GM12878 (cell line): ENCODE data around the gene NAGA. TPM values are rescaled to one million over a fixed set of nuclear protein-coding genes. Genes with fewer than 3 reads are reported as not detected.

Experiments used
- ATAC-seq: fragments of 200-7000 bp; cut with Tn5 transposase; 3 replicates; pipeline ENCODE4 v1.9.1; 2020; ENCODE audit warnings: mild to moderate bottlenecking, moderate library complexity
- BruUV-seq: library from RNA; stranded (reverse); fragments of 400-500 nt; replicated peaks from 2 replicates; lab custom pipeline; 2021; lab: Mats Ljungman, UMichigan
- CTCF ChIA-PET: fragments of 300-600 bp; sonication (Branson Sonifier 250); formaldehyde crosslinking; extraction: SDS; loops from one replicate; lab custom pipeline; 2021; ENCODE audit warnings: inconsistent platforms; lab: Yijun Ruan, JAX
- POLR2A ChIA-PET: fragments of 350-600 bp; formaldehyde crosslinking; extraction: SDS; loops from one replicate; lab custom pipeline; 2021; ENCODE audit warnings: inconsistent platforms; lab: Charles Lee
- RAD21 ChIA-PET: fragments of 300-600 bp; sonication (Branson Sonifier 250); formaldehyde crosslinking; loops from one replicate; lab custom pipeline; 2023; ENCODE audit warnings: antibody characterized with exemption; ENCODE audit not compliant: unreplicated experiment; lab: Charles Lee
- SMC1A ChIA-PET: fragments of 300-600 bp; sonication (Branson Sonifier 250); formaldehyde crosslinking; loops from one replicate; lab custom pipeline; 2023; ENCODE audit not compliant: unreplicated experiment, uncharacterized antibody; lab: Charles Lee
- DNase-seq: peaks from one replicate; pipeline ENCODE4 v3.0.0-alpha.2; 2011; ENCODE audit warnings: low read depth, low spot score
- FAIRE-seq: peaks from 3 replicates; lab custom pipeline; 2011; peaks lifted over from hg19 to GRCh38; lab: Jason Lieb, UNC
- H2AFZ ChIP-seq: 2 replicates; pipeline ENCODE4 v1.6.0; 2011; ENCODE audit warnings: low read depth, low read length, control low read depth; ENCODE audit not compliant: control insufficient read depth
- H3K27ac ChIP-seq: 2 replicates; pipeline ENCODE4 v1.5.1; 2011; ENCODE audit warnings: control low read depth; ENCODE audit not compliant: control insufficient read depth, insufficient read depth
- H3K27me3 ChIP-seq, 2 experiments: replicated peaks in 1 of 2; 2 replicates each; pipeline versions ENCODE4 v1.6.0 to v1.6.1; 2011; ENCODE audit warnings: low read length in 1 of 2; ENCODE audit not compliant: control insufficient read depth in 2 of 2, insufficient read depth in 2 of 2
- H3K36me3 ChIP-seq, 2 experiments: 2 replicates each; pipeline ENCODE4 v1.5.1; 2011; ENCODE audit warnings: low read length in 1 of 2; ENCODE audit not compliant: control insufficient read depth in 2 of 2, insufficient read depth in 2 of 2
- H3K4me1 ChIP-seq: 2 replicates; pipeline ENCODE4 v1.6.1; 2011; ENCODE audit warnings: mild to moderate bottlenecking, low read length, moderate library complexity, mixed read lengths; ENCODE audit not compliant: control insufficient read depth, insufficient read depth
- H3K4me2 ChIP-seq: 2 replicates; pipeline ENCODE4 v1.6.0; 2011; ENCODE audit warnings: control low read depth; ENCODE audit not compliant: control insufficient read depth, insufficient read depth
- H3K4me3 ChIP-seq: fragments of 200-600 bp; sonication (generic); 2 replicates; pipeline ENCODE4 v1.5.1; 2016
- H3K79me2 ChIP-seq: 2 replicates; pipeline ENCODE4 v1.6.0; 2011; ENCODE audit warnings: low read length; ENCODE audit not compliant: control insufficient read depth, insufficient read depth
- H3K9ac ChIP-seq: 2 replicates; pipeline ENCODE4 v1.8.0; 2011; ENCODE audit warnings: low read length, control low read depth, mixed read lengths; ENCODE audit not compliant: control insufficient read depth, insufficient read depth
- H3K9me3 ChIP-seq: replicated peaks from 3 replicates; pipeline ENCODE4 v1.5.1; 2011; ENCODE audit warnings: mild to moderate bottlenecking, low read length; ENCODE audit not compliant: control insufficient read depth, insufficient read depth
- H4K20me1 ChIP-seq: 2 replicates; pipeline ENCODE4 v1.6.0; 2011; ENCODE audit not compliant: control insufficient read depth, insufficient read depth
- ATF3 ChIP-seq: IDR thresholded peaks from 2 replicates; pipeline ENCODE4 v1.6.1; 2011; ENCODE audit warnings: low read depth, mild to moderate bottlenecking, low read length, moderate library complexity, borderline replicate concordance; ENCODE audit errors: extremely low read depth
- BACH1 ChIP-seq: fragments of 450-650 bp; IDR thresholded peaks from 2 replicates; pipeline ENCODE4 v1.6.1; 2017; ENCODE audit warnings: mild to moderate bottlenecking, borderline replicate concordance
- CBX3 ChIP-seq: fragments of 200-600 bp; sonication (generic); IDR thresholded peaks from 2 replicates; pipeline ENCODE4 v1.6.1; 2016; ENCODE audit warnings: low read depth, borderline replicate concordance
- CBX5 ChIP-seq: sonication (generic); IDR thresholded peaks from 2 replicates; pipeline ENCODE4 v1.6.1; 2016; ENCODE audit warnings: low read depth, moderate library complexity, mild to moderate bottlenecking, inconsistent platforms
- CHD1 ChIP-seq: IDR thresholded peaks from 2 replicates; pipeline ENCODE4 v1.6.1; 2012; ENCODE audit warnings: low read depth, low read length, improper control_type of control experiment
- CREB1 ChIP-seq: IDR thresholded peaks from 2 replicates; pipeline ENCODE4 v1.6.1; 2012; ENCODE audit warnings: low read depth, mild to moderate bottlenecking, inconsistent platforms
- MXI1 ChIP-seq: fragments of 150-350 bp; IDR thresholded peaks from 2 replicates; pipeline ENCODE4 v1.6.1; 2011; ENCODE audit warnings: low read depth, mild to moderate bottlenecking, inconsistent platforms, low read length, improper control_type of control experiment
- NBN ChIP-seq: fragments of 450-650 bp; IDR thresholded peaks from 2 replicates; pipeline ENCODE4 v1.6.1; 2016
- NFYA ChIP-seq: IDR thresholded peaks from 2 replicates; pipeline ENCODE4 v1.6.1; 2011; ENCODE audit warnings: low read depth, mild to moderate bottlenecking, low read length, improper control_type of control experiment, borderline replicate concordance
- PAX8 ChIP-seq: fragments of 450-650 bp; IDR thresholded peaks from 2 replicates; pipeline ENCODE4 v1.6.1; 2017; ENCODE audit warnings: mild to moderate bottlenecking, moderate library complexity
- PKNOX1 ChIP-seq: fragments of 450-650 bp; IDR thresholded peaks from 2 replicates; pipeline ENCODE4 v1.6.1; 2016; ENCODE audit warnings: mild to moderate bottlenecking
- POLR2A ChIP-seq: IDR thresholded peaks from 2 replicates; pipeline ENCODE4 v1.6.1; 2011; ENCODE audit warnings: low read depth, mild to moderate bottlenecking, low read length
- REST ChIP-seq: IDR thresholded peaks from 2 replicates; pipeline ENCODE4 v1.6.1; 2012; ENCODE audit warnings: mild to moderate bottlenecking, low read depth, low read length
- USF1 ChIP-seq: IDR thresholded peaks from 2 replicates; pipeline ENCODE4 v1.6.1; 2011; ENCODE audit warnings: borderline replicate concordance, low read depth, mild to moderate bottlenecking, moderate library complexity, mixed read lengths, low read length; ENCODE audit not compliant: insufficient read depth; ENCODE audit errors: extremely low read length
- ZBED1 ChIP-seq: IDR thresholded peaks from 2 replicates; pipeline ENCODE4 v1.6.1; 2016; ENCODE audit warnings: borderline replicate concordance
- ZNF687 ChIP-seq: fragments of 450-650 bp; IDR thresholded peaks from 2 replicates; pipeline ENCODE4 v1.6.1; 2017; ENCODE audit warnings: mild to moderate bottlenecking, moderate library complexity
- WGBS: methylation state at CpG from one replicate; pipeline ENCODE4 v1.1.6; 2016; ENCODE audit warnings: low lambda C conversion rate; ENCODE audit not compliant: insufficient replicate concordance, insufficient coverage; ENCODE audit errors: missing lambda C conversion rate; 5-methylcytosine and 5-hydroxymethylcytosine counted together
- in situ Hi-C: fragments of 300-500 bp; cut with MboI; formaldehyde crosslinking; loops from 9 replicates; pipeline ENCODE4 v1.14.3; 2018; ENCODE audit warnings: mixed read lengths
- intact Hi-C: fragments of 100-400 bp; cut with micrococcal nuclease; formaldehyde crosslinking; loops from one replicate; pipeline ENCODE4 v1.14.2; 2022; ENCODE audit not compliant: unreplicated experiment
- polyA plus RNA-seq, 11 experiments: library from polyadenylated mRNA; depleted of rRNA in 4 of 11; unstranded in 6 of 11; stranded (reverse) in 5 of 11; fragments of >200 nt; fragmentation: Nextera tagmentation in 4 of 11; fragmentation: Illumina TruSeq in 1 of 11; extraction: Ambion mirVana in 4 of 11; extraction: Trizol in 1 of 11; gene quantifications; 1 replicate in 1 of 11; 2 replicates in 10 of 11; pipeline versions ENCODE4 v1.2.1 to v1.2.3, GENCODE V29; 2011 to 2016; ENCODE audit warnings: inconsistent platforms in 2 of 11, missing spikeins in 2 of 11, low read depth in 1 of 11
- total RNA-seq, 4 experiments: library from RNA; depleted of rRNA in 3 of 4; stranded (reverse); fragments of >200 nt in 3 of 4; fragmentation: Illumina TruSeq in 1 of 4; extraction: Trizol in 1 of 4; gene quantifications; 2 replicates each; pipeline versions ENCODE4 v1.2.1 to v1.2.3, GENCODE V29; 2013 to 2021

The NAGA gene
- total and polyA plus RNA-seq, 10 of the 15 experiments (the other 5 are each of a cell fraction or from before 2014, with no cell fraction given): 9.3 to 46.0 (median 33.2) TPM

GRCh38 chr22:42086051-42086450 lies 15.4 kb upstream of the NAGA start:
- H3K27me3 ChIP-seq: no peaks in the 10 kb centered on the region
- H3K4me2 ChIP-seq: no peak overlapping the region
- H4K20me1 ChIP-seq: no peaks in the 10 kb centered on the region
- intact Hi-C loops (no loop called here), in situ Hi-C loops (no loop called here)
- H3K27ac ChIP-seq: no peak overlapping the region
- no peak overlapping the region for H2AFZ ChIP-seq
- H3K36me3 ChIP-seq: peaks cover 7 to 9% of the 10 kb centered on the region in 2 experiments
- POLR2A ChIA-PET: no interaction called here
- 81% methylated on average over 6 of the region's 6 CpGs for WGBS
- BruUV-seq: no TSS peak
- H3K4me1 ChIP-seq: no peaks in the 10 kb centered on the region; the same call in 1 of the 2 replicates
- SMC1A ChIA-PET: interaction anchor here (1.6 kb wide), 1 partner anchor 32 kb away, joined by 3 read pairs; no protein-coding TSS in a partner anchor
- no peak for DNase-seq
- no peak for ATAC-seq
- RAD21 ChIA-PET: no interaction called here
- FAIRE-seq: no peak
- peaks cover 2% of the 10 kb centered on the region; the same call in 2 of the 3 replicates for H3K9me3 ChIP-seq
- CTCF ChIA-PET: no interaction called here
- no peak overlapping the region for H3K9ac ChIP-seq
- peaks cover 28% of the 10 kb centered on the region for H3K79me2 ChIP-seq
- no peak overlapping the region for H3K4me3 ChIP-seq
- no peak for TF ChIP-seq ZBED1
- TF ChIP-seq POLR2A: no peak
- TF ChIP-seq USF1: no peak
- TF ChIP-seq NBN: no peak
- TF ChIP-seq MXI1: no peak
- no peak for TF ChIP-seq ATF3
- no peak for TF ChIP-seq CHD1
- TF ChIP-seq PAX8: no peak
- no peak for TF ChIP-seq CBX5
- no peak for TF ChIP-seq ZNF687
- TF ChIP-seq BACH1: no peak
- no peak for TF ChIP-seq CREB1
- TF ChIP-seq CBX3: no peak
- no peak for TF ChIP-seq PKNOX1
- TF ChIP-seq REST: no peak
- TF ChIP-seq NFYA: no peak
